Measurements from ENCODE around the gene C11orf24. TPM values are rescaled to one million over a fixed set of nuclear protein-coding genes. Genes with fewer than 3 reads are reported as not detected.

The C11orf24 gene
- total and polyA plus RNA-seq, 2 of the 8 experiments (the other 6 are each of a cell fraction or from before 2014, with no cell fraction given) = 45.4 to 51.7 TPM

- H3K56ac ChIP-seq (replicated peaks; ENCODE audit: insufficient read length, low read depth, low read length) = no peak overlapping the region
- H3K4ac ChIP-seq (replicated peaks; ENCODE audit: insufficient read length, low read depth, low read length) = no peak overlapping the region
- 91% methylated on average over 16 of the region's 16 CpGs; no CpG with 5 or more reads in 1 of the 2 experiments for WGBS, 2 experiments (ENCODE audit: extremely low coverage in 1 of 2, insufficient coverage in 1 of 2, insufficient read length in 1 of 2, insufficient replicate concordance in 2 of 2, low coverage in 1 of 2, low lambda C conversion rate in 2 of 2, missing lambda C conversion rate in 1 of 2)
- H2BK12ac ChIP-seq (ENCODE audit: low read depth, low read length) = no peak overlapping the region
- ChIA-PET CTCF (ENCODE audit: partially characterized antibody) (interaction anchor here (0.6 to 5.2 kb wide), 7 partner anchors 9 to 712 kb away, joined by 3 to 24 read pairs (median 3); partner anchors contain the start of gene NUDT8), POLR2A (ENCODE audit: partially characterized antibody) (interaction anchor here (0.8 to 2.1 kb wide), 5 partner anchors 8 to 52 kb away, joined by 3 to 9 read pairs (median 3); no protein-coding TSS in a partner anchor)
- H4K5ac ChIP-seq (ENCODE audit: insufficient read length, low read depth, low read length) = no peak overlapping the region
- no peak overlapping the region for H3K18ac ChIP-seq (ENCODE audit: extremely low read depth, low read length)
- no peak overlapping the region for H2BK20ac ChIP-seq (ENCODE audit: low read length)
- H2AFZ ChIP-seq (ENCODE audit: low read length) = no peak overlapping the region
- H3K23me2 ChIP-seq (ENCODE audit: low read depth, low read length) = peaks cover 7% of the 10 kb centered on the region; the same call in 1 of the 2 replicates
- TF ChIP-seq CTCF (IDR thresholded peaks at IDR 0.05; ENCODE audit: control extremely low read depth in 1 of 3, insufficient read depth in 1 of 3, low read depth in 1 of 3, low read length in 3 of 3) (no peak), EP300 (IDR thresholded peaks at IDR 0.05; ENCODE audit: borderline replicate concordance in 1 of 2, low read depth in 2 of 2, low read length in 2 of 2) (no peak), SP4 (IDR thresholded peaks at IDR 0.05; ENCODE audit: low read length) (no peak), MAFK (IDR thresholded peaks at IDR 0.05; ENCODE audit: low read depth, low read length) (no peak), GTF2F1 (IDR thresholded peaks at IDR 0.05; ENCODE audit: borderline replicate concordance, low read depth, low read length) (no peak), YY1 (IDR thresholded peaks at IDR 0.05; ENCODE audit: low read depth, low read length) (no peak), CREB1 (IDR thresholded peaks at IDR 0.05) (no peak), HDAC2 (IDR thresholded peaks at IDR 0.05; ENCODE audit: borderline replicate concordance in 1 of 2, low read depth in 2 of 2, low read length in 2 of 2) (no peak)
- peaks cover 4 to 10% of the 10 kb centered on the region in 2 experiments for H4K20me1 ChIP-seq (replicated peaks in 1 of 2; ENCODE audit: control insufficient read depth in 1 of 2, insufficient read depth in 2 of 2, low read length in 2 of 2)
- H3K14ac ChIP-seq (ENCODE audit: insufficient read length) = no peak overlapping the region
- no peak overlapping the region for H4K8ac ChIP-seq (ENCODE audit: extremely low read depth, insufficient read depth, low read length)
- peaks cover 12% of the 10 kb centered on the region for H3K79me1 ChIP-seq (ENCODE audit: low read depth, low read length)
- FAIRE-seq = no peak
- H3K9me3 ChIP-seq (ENCODE audit: insufficient read depth in 2 of 2, low read depth in 1 of 2, low read length in 1 of 2) = no peaks in the 10 kb centered on the region
- H3K9ac ChIP-seq (replicated peaks in 1 of 4; ENCODE audit: extremely low read depth in 1 of 4, low read depth in 3 of 4, low read length in 3 of 4) = no peak overlapping the region
- peaks cover 0 to 3% (median 1%) of the 10 kb centered on the region in 4 experiments; a peak in 3 of 7 replicates for H3K4me1 ChIP-seq (replicated peaks in 1 of 4; ENCODE audit: control insufficient read depth in 3 of 4, insufficient read depth in 4 of 4, low read length in 3 of 4)
- H2BK5ac ChIP-seq (ENCODE audit: low read depth, low read length) = no peak overlapping the region
- no peak overlapping the region for H3K4me2 ChIP-seq (ENCODE audit: insufficient read depth in 1 of 2, low read depth in 2 of 2, low read length in 2 of 2)
- no peak overlapping the region for H2AK5ac ChIP-seq (ENCODE audit: low read depth, low read length)
- no peak overlapping the region for H2BK15ac ChIP-seq (ENCODE audit: low read length)
- no peak overlapping the region for H2BK120ac ChIP-seq (replicated peaks; ENCODE audit: low read depth, low read length)
- no peak for DNase-seq (ENCODE audit: low read depth in 1 of 2, low spot score in 2 of 2)
- peaks cover 16 to 47% (median 37%) of the 10 kb centered on the region in 4 experiments for H3K36me3 ChIP-seq (ENCODE audit: control insufficient read depth in 2 of 4, insufficient read depth in 4 of 4, low read length in 3 of 4)
- peaks cover 0 to 21% of the 10 kb centered on the region in 2 experiments; a peak in 3 of 4 replicates for H3K79me2 ChIP-seq (ENCODE audit: control insufficient read depth in 1 of 2, insufficient read depth in 2 of 2, low read length in 2 of 2)
- no peaks in the 10 kb centered on the region for H3K27me3 ChIP-seq (replicated peaks in 1 of 4; ENCODE audit: control insufficient read depth in 3 of 4, extremely low read depth in 1 of 4, insufficient read depth in 3 of 4, low read length in 3 of 4)
- no peak overlapping the region for H4K91ac ChIP-seq (replicated peaks; ENCODE audit: insufficient read length, low read length)
- H3K23ac ChIP-seq (ENCODE audit: insufficient read length) = no peak overlapping the region
- H3K4me3 ChIP-seq (ENCODE audit: extremely low read depth in 1 of 4, insufficient read depth in 2 of 4, low read depth in 3 of 4, low read length in 4 of 4) = no peak overlapping the region
- no peak overlapping the region for H3K27ac ChIP-seq (ENCODE audit: low read depth, low read length)
Observed at GRCh38 chr11:68266121-68266891, 5.5 kb downstream of the C11orf24 start.
